Erythroblast (primary cell): ENCODE data around the gene TNFRSF21.

ENCODE experiments used
- GATA1 ChIP-seq: IDR thresholded peaks from 2 replicates; pipeline ENCODE4 v1.6.1; 2011; ENCODE audit warnings: low read depth, mild to moderate bottlenecking, control low read depth, low read length, moderate library complexity
- POLR2A ChIP-seq: IDR thresholded peaks from 2 replicates; pipeline ENCODE4 v1.6.1; 2011; ENCODE audit warnings: mild to moderate bottlenecking, low read length

GRCh38 chr6:47283993-47284392, 25.7 kb downstream of the TNFRSF21 start:
- no peak for TF ChIP-seq POLR2A
- TF ChIP-seq GATA1: no peak
